K562 (cell line): ENCODE results near the gene YBEY. TPM values are rescaled to one million over a fixed set of nuclear protein-coding genes. Genes with fewer than 3 reads are reported as not detected.

ENCODE experiments used
- CUX1 ChIP-seq: fragments of 200-800 bp; sonication (Bioruptor generic); IDR thresholded peaks from 2 replicates; pipeline ENCODE4 v1.6.1; 2016; ENCODE audit warnings: missing genetic modification characterization, missing compliant biosample characterization
- EP300 ChIP-seq: IDR thresholded peaks from 2 replicates; pipeline ENCODE4 v1.6.1; 2012; ENCODE audit warnings: low read length, improper control_type of control experiment
- ETV6 ChIP-seq, 3 experiments: fragments of 150-350 bp in 1 of 3; sonication (generic) in 1 of 3; formaldehyde crosslinking in 1 of 3; IDR thresholded peaks; 2 replicates each; pipeline versions ENCODE4 v1.6.1 to v1.8.0; 2014 to 2022; ENCODE audit warnings: borderline replicate concordance in 2 of 3, low read depth in 2 of 3, antibody characterized with exemption in 1 of 3, low read length in 1 of 3, mild to moderate bottlenecking in 1 of 3, missing genetic modification reagents in 1 of 3
- HDAC6 ChIP-seq: IDR thresholded peaks from 2 replicates; pipeline ENCODE4 v1.6.1; 2012; ENCODE audit warnings: low read depth, mild to moderate bottlenecking, control low read depth, inconsistent platforms, low read length, moderate library complexity
- RUNX1 ChIP-seq: sonication (generic); IDR thresholded peaks from 2 replicates; pipeline ENCODE4 v1.6.1; 2016; ENCODE audit warnings: antibody characterized with exemption, low read depth
- ZFP91 ChIP-seq: sonication (generic); formaldehyde crosslinking; IDR thresholded peaks from 2 replicates; pipeline ENCODE4 v1.8.0; 2022; ENCODE audit warnings: mild to moderate bottlenecking, missing genetic modification reagents
- polyA plus RNA-seq, 8 experiments: library from polyadenylated mRNA; depleted of rRNA in 4 of 8; stranded (reverse) in 5 of 8; unstranded in 3 of 8; fragments of >200 nt; fragmentation: Nextera tagmentation in 2 of 8; fragmentation: Illumina TruSeq in 1 of 8; extraction: Ambion mirVana in 2 of 8; extraction: Trizol in 1 of 8; gene quantifications; 2 replicates each; pipeline versions ENCODE4 v1.2.1 to v1.2.3, GENCODE V29; 2011 to 2014; ENCODE audit warnings: inconsistent platforms in 1 of 8, missing spikeins in 1 of 8
- total RNA-seq, 7 experiments: library from RNA; depleted of rRNA in 6 of 7; stranded (reverse); fragments of >200 nt in 6 of 7; fragmentation: Illumina TruSeq in 2 of 7; extraction: Trizol in 2 of 7; gene quantifications; 2 replicates each; pipeline versions ENCODE4 v1.2.1 to v1.2.3, GENCODE V29; 2011 to 2021; ENCODE audit warnings: low replicate concordance in 1 of 7
- TF ChIP-seq, protein P1 (sequence below), 2 experiments: fragments of 250-450 bp in 1 of 2; fragments of 450-650 bp in 1 of 2; sonication (Bioruptor Pico) in 1 of 2; IDR thresholded peaks; 2 replicates each; pipeline versions ENCODE4 v1.6.1 to v1.8.0; 2016 to 2021; ENCODE audit warnings: mild to moderate bottlenecking in 2 of 2, moderate library complexity in 2 of 2, missing compliant biosample characterization in 1 of 2, missing genetic modification characterization in 1 of 2
- TF ChIP-seq, protein P2 (sequence below): sonication (generic); formaldehyde crosslinking; IDR thresholded peaks from 2 replicates; pipeline ENCODE4 v1.8.0; 2022; ENCODE audit warnings: mild to moderate bottlenecking, missing genetic modification reagents
- TF ChIP-seq, protein P3 (sequence below): sonication (generic); formaldehyde crosslinking; IDR thresholded peaks from 2 replicates; pipeline ENCODE4 v1.9.0; 2022; ENCODE audit warnings: mild to moderate bottlenecking, missing genetic modification reagents

YBEY gene
- total and polyA plus RNA-seq, 9 of the 15 experiments (the other 6 are each of a cell fraction or from before 2014, with no cell fraction given): 6.4 to 28.0 (median 12.4) TPM

- no peak for TF ChIP-seq ETV6 (IDR thresholded peaks at IDR 0.05; ENCODE audit: borderline replicate concordance in 1 of 2, low read depth in 2 of 2, low read length in 1 of 2)
- TF ChIP-seq ETV6 (CRISPR knock-in tag; IDR thresholded peaks at IDR 0.05; ENCODE audit: borderline replicate concordance): no peak
- TF ChIP-seq EP300: no peak
- TF ChIP-seq, protein P1, sequence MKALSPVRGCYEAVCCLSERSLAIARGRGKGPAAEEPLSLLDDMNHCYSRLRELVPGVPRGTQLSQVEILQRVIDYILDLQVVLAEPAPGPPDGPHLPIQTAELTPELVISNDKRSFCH (CRISPR knock-in tag; IDR thresholded peaks at IDR 0.05): no peak
- TF ChIP-seq, protein P1 (tag; IDR thresholded peaks at IDR 0.05): no peak
- TF ChIP-seq, protein P2, sequence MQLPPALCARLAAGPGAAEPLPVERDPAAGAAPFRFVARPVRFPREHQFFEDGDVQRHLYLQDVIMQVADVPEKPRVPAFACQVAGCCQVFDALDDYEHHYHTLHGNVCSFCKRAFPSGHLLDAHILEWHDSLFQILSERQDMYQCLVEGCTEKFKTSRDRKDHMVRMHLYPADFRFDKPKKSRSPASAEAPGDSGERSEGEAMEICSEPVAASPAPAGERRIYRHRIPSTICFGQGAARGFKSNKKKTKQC: no peak
- TF ChIP-seq, protein P3, sequence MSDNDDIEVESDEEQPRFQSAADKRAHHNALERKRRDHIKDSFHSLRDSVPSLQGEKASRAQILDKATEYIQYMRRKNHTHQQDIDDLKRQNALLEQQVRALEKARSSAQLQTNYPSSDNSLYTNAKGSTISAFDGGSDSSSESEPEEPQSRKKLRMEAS (CRISPR knock-in tag): no peak; the same call in none of the 2 replicates
- no peak for TF ChIP-seq ZFP91 (CRISPR knock-in tag)
- no peak for TF ChIP-seq HDAC6
- no peak for TF ChIP-seq CUX1 (CRISPR knock-in tag)
- no peak for TF ChIP-seq RUNX1
Observed at GRCh38 chr21:46325073-46325912, 39.2 kb downstream of the YBEY start (continued).
